Measurements from ENCODE around the gene HDC. TPM values are rescaled to one million over a fixed set of nuclear protein-coding genes. Genes with fewer than 3 reads are reported as not detected.

The HDC gene
- total RNA-seq, 1 donor from 2014 or later, result 3.5 TPM

GRCh38 chr15:50218691-50219090 lies 46.8 kb downstream of the HDC start:
- Mint-ChIP-seq H3K4me3 (no peak overlapping the region), H3K9me3 (peaks cover 14% of the 10 kb centered on the region), H3K27me3 (ENCODE audit: low read depth) (peaks cover 4% of the 10 kb centered on the region), H3K27ac (ENCODE audit: unreplicated experiment) (no peak overlapping the region), H3K36me3 (ENCODE audit: low read depth) (no peaks in the 10 kb centered on the region), H3K4me1 (peaks cover 12% of the 10 kb centered on the region)
- TF ChIP-seq CTCF (conservative IDR thresholded peaks at IDR 0.05), result no peak
- no peak for DNase-seq (ENCODE audit: low read depth, low spot score)

GRCh38 chr15:50218291-50218690 lies 47.2 kb downstream of the HDC start:
- H3K27ac Mint-ChIP-seq (ENCODE audit: unreplicated experiment), result peak overlapping the region; percentile 1
- H3K9me3 Mint-ChIP-seq, result peaks cover 14% of the 10 kb centered on the region
- no peaks in the 10 kb centered on the region for H3K36me3 Mint-ChIP-seq (ENCODE audit: low read depth)
- no peak for DNase-seq (ENCODE audit: low read depth, low spot score)
- no peak for TF ChIP-seq CTCF (conservative IDR thresholded peaks at IDR 0.05)
- no peak overlapping the region for H3K4me3 Mint-ChIP-seq
- H3K4me1 Mint-ChIP-seq, result peaks cover 12% of the 10 kb centered on the region
- peaks cover 4% of the 10 kb centered on the region for H3K27me3 Mint-ChIP-seq (ENCODE audit: low read depth)

- Mint-ChIP-seq H3K36me3 (ENCODE audit: low read depth) (peaks cover 6% of the 10 kb centered on the region), H3K27ac (ENCODE audit: unreplicated experiment) (no peak overlapping the region), H3K4me1 (no peaks in the 10 kb centered on the region), H3K9me3 (peaks cover 13% of the 10 kb centered on the region), H3K4me3 (no peak overlapping the region), H3K27me3 (ENCODE audit: low read depth) (peaks cover 4% of the 10 kb centered on the region)
- no peak for TF ChIP-seq CTCF (conservative IDR thresholded peaks at IDR 0.05)
- no peak for DNase-seq (ENCODE audit: low read depth, low spot score)
These were observed 54.9 kb downstream of the HDC start for GRCh38 chr15:50210462-50211157.

- no peak overlapping the region for H3K4me3 Mint-ChIP-seq
- peaks cover 9% of the 10 kb centered on the region for H3K9me3 Mint-ChIP-seq
- no peaks in the 10 kb centered on the region for H3K4me1 Mint-ChIP-seq
- DNase-seq (ENCODE audit: low read depth, low spot score), result no peak
- TF ChIP-seq CTCF (conservative IDR thresholded peaks at IDR 0.05), result no peak
- no peaks in the 10 kb centered on the region for H3K27me3 Mint-ChIP-seq (ENCODE audit: low read depth)
- no peak overlapping the region for H3K27ac Mint-ChIP-seq (ENCODE audit: unreplicated experiment)
- peaks cover 6% of the 10 kb centered on the region for H3K36me3 Mint-ChIP-seq (ENCODE audit: low read depth)
These were observed 55.7 kb downstream of the HDC start for GRCh38 chr15:50209809-50210208.

- H3K27ac Mint-ChIP-seq (ENCODE audit: unreplicated experiment), result no peak overlapping the region
These were observed 59.5 kb downstream of the HDC start for GRCh38 chr15:50206020-50206419.

More at GRCh38 chr15:50206020-50206419, 59.5 kb downstream of the HDC start:
- DNase-seq (ENCODE audit: low read depth, low spot score), result no peak
- H3K9me3 Mint-ChIP-seq, result no peaks in the 10 kb centered on the region
- H3K27me3 Mint-ChIP-seq (ENCODE audit: low read depth), result no peaks in the 10 kb centered on the region
- TF ChIP-seq CTCF (conservative IDR thresholded peaks at IDR 0.05), result no peak
- H3K4me1 Mint-ChIP-seq, result no peaks in the 10 kb centered on the region
- H3K4me3 Mint-ChIP-seq, result no peak overlapping the region
- peaks cover 2% of the 10 kb centered on the region for H3K36me3 Mint-ChIP-seq (ENCODE audit: low read depth)

Measured in neural crest cell (in vitro differentiated cells).